GM19099 (cell line): ENCODE measurements around the gene HYAL2.

ENCODE experiments used
- POLR2A ChIP-seq: IDR thresholded peaks from 3 replicates; pipeline ENCODE4 v1.6.1; 2011; ENCODE audit warnings: low read depth; ENCODE audit not compliant: insufficient read length; ENCODE audit errors: extremely low read depth

HYAL2 gene

GRCh38 chr3:50322386-50323091 is at the start of gene HYAL2:
Gene HYAL2, minus strand, starts transcription at chr3:50322745. Its CDS starts 2,256 bp downstream, at chr3:50320489.
- TF ChIP-seq POLR2A = no peak

- TF ChIP-seq POLR2A = no peak
Measured at GRCh38 chr3:50371133-50371685, 48.7 kb upstream of the HYAL2 start.

GRCh38 chr3:50370594-50370993 is 48.0 kb upstream of the HYAL2 start:
- no peak for TF ChIP-seq POLR2A

- no peak for TF ChIP-seq POLR2A
Measured at GRCh38 chr3:50369012-50369670, 46.6 kb upstream of the HYAL2 start.

GRCh38 chr3:50365842-50366220 is 43.3 kb upstream of the HYAL2 start:
- TF ChIP-seq POLR2A = no peak

- peak; percentile 44 for TF ChIP-seq POLR2A
Measured at GRCh38 chr3:50365080-50365841, 42.7 kb upstream of the HYAL2 start.

GRCh38 chr3:50364573-50365079 is 42.1 kb upstream of the HYAL2 start:
- TF ChIP-seq POLR2A = no peak

- no peak for TF ChIP-seq POLR2A
Measured at GRCh38 chr3:50359760-50360110, 37.2 kb upstream of the HYAL2 start.

GRCh38 chr3:50358911-50359759 is 36.6 kb upstream of the HYAL2 start, which contains the start of gene TMEM115:
Gene TMEM115, minus strand, starts transcription at chr3:50359521. Its CDS starts 458 bp downstream, at chr3:50359063.
- peak; percentile 57 for TF ChIP-seq POLR2A

- TF ChIP-seq POLR2A = no peak
Measured at GRCh38 chr3:50358355-50358910, 35.9 kb upstream of the HYAL2 start.

GRCh38 chr3:50357481-50357880 is 34.9 kb upstream of the HYAL2 start:
- TF ChIP-seq POLR2A = no peak

- TF ChIP-seq POLR2A = no peak
Measured at GRCh38 chr3:50356553-50356952, 34.0 kb upstream of the HYAL2 start.

- TF ChIP-seq POLR2A = no peak
Measured at GRCh38 chr3:50355829-50356552, 33.4 kb upstream of the HYAL2 start.
